Kidney tubule cell (primary cell): ENCODE measurements around the gene SLC25A34.

Experiments
- DNase-seq: peaks from one replicate; pipeline ENCODE4 v3.0.0-alpha.2; 2018; ENCODE audit warnings: low spot score

Gene SLC25A34

DNA sequence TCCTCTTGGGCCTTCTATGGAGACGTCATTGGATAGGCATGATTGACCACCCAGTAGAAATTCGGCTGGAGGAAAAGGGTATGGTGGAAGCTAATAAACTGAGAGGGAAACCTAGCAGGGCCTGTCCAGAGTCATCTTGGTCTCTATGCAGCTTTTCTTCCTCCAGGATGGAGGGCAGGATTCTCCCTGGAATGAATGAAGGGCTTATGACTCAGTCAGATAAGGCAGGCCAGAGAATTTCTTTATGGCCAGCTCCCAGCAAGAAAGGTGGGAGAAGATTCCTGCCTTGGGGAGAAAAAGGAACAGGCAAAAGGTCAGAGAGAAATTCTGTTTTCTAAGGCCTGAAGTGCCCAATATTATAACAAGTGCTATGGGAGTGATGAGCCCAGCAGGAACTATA is 39.6 kb downstream of the SLC25A34 start:
- no peak for DNase-seq

DNA sequence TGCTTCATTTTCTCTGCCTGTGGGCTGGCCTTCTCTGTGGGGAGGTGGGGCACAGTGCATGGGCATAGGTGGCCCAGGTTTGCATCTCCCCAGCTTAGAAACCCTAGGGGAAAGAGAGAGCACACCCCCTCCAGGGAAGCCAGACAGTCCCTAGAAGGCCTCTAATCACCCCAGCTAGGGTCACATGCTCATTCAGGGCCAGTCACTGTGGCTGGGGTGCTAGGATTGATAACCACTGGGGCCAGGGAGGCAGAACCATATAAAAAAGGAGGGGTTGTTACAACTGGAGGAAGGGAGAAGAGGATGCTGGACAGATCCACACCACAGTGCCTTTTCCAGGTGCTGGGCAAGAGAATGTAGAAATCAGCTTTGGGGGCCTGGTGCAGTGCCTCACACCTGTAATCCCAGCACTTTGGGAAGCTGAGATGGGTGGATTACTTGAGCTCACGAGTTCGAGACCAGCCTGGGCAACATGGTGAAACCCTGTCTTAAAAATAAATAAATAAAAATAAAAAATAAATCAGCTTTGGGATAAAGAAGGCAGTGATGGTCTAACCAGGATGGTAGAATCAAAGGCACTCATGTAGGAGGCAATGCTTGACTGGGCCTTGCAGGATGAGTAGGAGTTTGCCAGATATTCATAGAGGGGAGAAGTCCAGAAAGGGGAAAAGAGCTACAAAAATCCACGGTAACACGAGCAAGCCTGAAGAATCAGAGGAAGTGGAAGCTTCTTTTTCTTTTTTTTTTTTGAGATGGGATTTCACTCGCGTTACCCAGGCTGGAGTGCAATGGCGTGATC is 42.0 kb downstream of the SLC25A34 start:
- DNase-seq = no peak

DNA sequence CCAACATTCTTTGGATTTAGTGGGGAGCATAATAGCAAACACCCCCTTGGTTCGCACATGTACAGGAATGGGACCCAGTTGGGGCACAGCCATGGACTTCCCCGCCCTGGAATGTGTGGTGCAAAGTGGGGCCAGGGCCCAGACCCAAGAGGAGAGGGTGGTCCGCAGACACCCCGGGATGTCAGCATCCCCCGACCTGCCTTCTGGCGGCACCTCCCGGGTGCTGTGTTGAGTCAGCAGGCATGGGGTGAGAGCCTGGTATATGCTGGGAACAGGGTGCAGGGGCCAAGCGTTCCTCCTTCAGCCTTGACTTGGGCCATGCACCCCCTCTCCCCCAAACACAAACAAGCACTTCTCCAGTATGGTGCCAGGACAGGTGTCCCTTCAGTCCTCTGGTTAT is 49.6 kb downstream of the SLC25A34 start:
- no peak for DNase-seq

DNA sequence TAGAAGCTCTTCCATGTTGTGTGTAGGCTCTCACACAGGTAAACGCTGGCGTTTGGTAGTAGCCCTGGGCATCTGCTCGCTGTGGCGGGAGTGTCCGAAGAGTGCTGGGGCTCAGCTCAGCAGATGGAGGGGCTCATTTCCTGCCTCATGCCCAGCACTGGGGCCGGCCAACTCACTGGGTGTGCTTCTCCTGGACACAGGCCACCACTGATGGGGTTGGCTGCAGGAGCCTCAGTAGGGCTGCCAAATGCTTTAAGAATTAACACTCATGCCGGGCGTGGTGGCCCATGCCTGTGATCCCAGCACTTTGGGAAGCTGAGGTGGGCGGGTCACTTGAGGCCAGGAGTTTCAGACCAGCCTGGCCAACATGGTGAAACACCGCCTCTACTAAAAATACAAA is 50.5 kb downstream of the SLC25A34 start:
- no peak for DNase-seq

DNA sequence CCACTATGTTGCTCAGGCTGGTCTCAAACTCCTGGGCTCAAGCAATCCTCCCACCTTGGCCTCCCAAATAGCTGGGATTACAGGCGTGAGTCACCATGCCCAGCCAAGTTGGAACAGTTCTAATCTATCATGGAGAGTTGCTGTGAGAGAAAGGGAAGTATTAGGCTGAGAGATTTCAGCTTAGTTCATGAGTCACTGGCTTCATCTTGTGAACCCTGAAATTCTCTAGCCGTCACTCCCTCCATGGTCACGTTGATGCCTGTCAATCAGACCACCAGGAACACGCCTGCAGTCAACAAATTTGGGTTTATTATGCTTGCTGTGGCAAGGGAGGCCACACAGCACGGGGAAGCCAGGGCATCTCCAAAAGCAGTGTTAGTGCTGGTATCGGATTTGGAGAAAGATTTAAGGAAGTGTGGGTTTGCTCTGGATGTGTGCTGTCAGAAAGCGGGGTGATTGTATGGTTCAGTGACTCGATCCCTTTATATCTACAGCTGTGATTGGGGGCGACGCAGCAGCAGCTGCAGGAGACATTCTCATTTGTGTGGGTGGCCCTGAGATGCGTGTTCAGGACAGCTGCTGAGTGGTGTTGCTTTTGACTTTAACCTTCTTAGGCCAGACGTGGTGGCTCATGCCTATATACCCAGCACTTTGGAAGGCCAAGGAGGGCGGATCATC is 52.7 kb downstream of the SLC25A34 start:
- no peak for DNase-seq
